Activated CD8-positive, alpha-beta memory T cell treated with anti-CD3 and anti-CD28 coated beads, Interleukin-2, amount 10 ng/mL, durations not matched to agents 7 days and 5 days (primary cell): ENCODE data around the gene BRD7. TPM values are rescaled to one million over a fixed set of nuclear protein-coding genes. Genes with fewer than 3 reads are reported as not detected.

Experiments
- ATAC-seq: fragments of 150-1000 bp; cut with Tn5 transposase; one replicate; pipeline ENCODE4 v1.10.0; 2021; ENCODE audit warnings: moderate library complexity
- CTCF ChIA-PET: fragments of 350-600 bp; sonication (Branson Sonifier 250); formaldehyde crosslinking; loops from one replicate; lab custom pipeline; 2021; ENCODE audit warnings: antibody characterized with exemption; lab: Charles Lee
- DNase-seq: peaks from one replicate; pipeline ENCODE4 v3.0.0-alpha.2; 2020
- H3K27ac Mint-ChIP-seq: one replicate; pipeline ENCODE4 v1.8.0; 2021; ENCODE audit warnings: mild to moderate bottlenecking, mixed read lengths
- H3K27me3 Mint-ChIP-seq: one replicate; pipeline ENCODE4 v1.8.0; 2021; ENCODE audit warnings: mixed read lengths
- H3K36me3 Mint-ChIP-seq: one replicate; pipeline ENCODE4 v1.8.0; 2021; ENCODE audit warnings: mild to moderate bottlenecking, mixed read lengths
- H3K4me1 Mint-ChIP-seq: one replicate; pipeline ENCODE4 v1.8.0; 2021; ENCODE audit warnings: mixed read lengths
- H3K4me3 Mint-ChIP-seq: one replicate; pipeline ENCODE4 v1.8.0; 2021; ENCODE audit warnings: mild to moderate bottlenecking, moderate library complexity, mixed read lengths
- H3K9me3 Mint-ChIP-seq: one replicate; pipeline ENCODE4 v1.8.0; 2022; ENCODE audit warnings: low read depth, mixed read lengths
- total RNA-seq, 2 experiments: library from RNA; stranded (reverse); gene quantifications; one replicate each; pipeline ENCODE4 v1.2.3, GENCODE V29; 2021

The BRD7 gene
- total RNA-seq, 2 experiments from 2014 or later, result 85.0 to 102 TPM

GRCh38 chr16:50280932-50281331 is 87.9 kb downstream of the BRD7 start:
- Mint-ChIP-seq H3K4me1 (peaks cover 92% of the 10 kb centered on the region), H3K27ac (no peak overlapping the region), H3K4me3 (no peak overlapping the region), H3K36me3 (peaks cover 51% of the 10 kb centered on the region), H3K27me3 (no peaks in the 10 kb centered on the region), H3K9me3 (no peaks in the 10 kb centered on the region)
- ATAC-seq, result no peak
- DNase-seq, result no peak
- CTCF ChIA-PET, result interaction anchor here (1.2 to 4.4 kb wide), 5 partner anchors 8 to 70 kb away, joined by 4 to 18 read pairs (median 11); partner anchors contain the start of gene ADCY7

- DNase-seq (no peak), ATAC-seq (no peak)
- H3K4me1 Mint-ChIP-seq, result peaks cover 98% of the 10 kb centered on the region
- H3K4me3 Mint-ChIP-seq, result no peak overlapping the region
- H3K36me3 Mint-ChIP-seq, result peaks cover 42% of the 10 kb centered on the region
- CTCF ChIA-PET, result interaction anchor here (0.7 to 4.4 kb wide), 8 partner anchors 13 to 527 kb away, joined by 3 to 18 read pairs (median 3); partner anchors contain the start of gene ADCY7
- H3K27ac Mint-ChIP-seq, result no peak overlapping the region
- no peaks in the 10 kb centered on the region for H3K27me3 Mint-ChIP-seq
- no peaks in the 10 kb centered on the region for H3K9me3 Mint-ChIP-seq
Observed at GRCh38 chr16:50279504-50279865, 89.3 kb downstream of the BRD7 start.

- no peak for DNase-seq
- peaks cover 40% of the 10 kb centered on the region for H3K36me3 Mint-ChIP-seq
- H3K4me1 Mint-ChIP-seq, result peaks cover 95% of the 10 kb centered on the region
Observed at GRCh38 chr16:50278251-50278650, 90.5 kb downstream of the BRD7 start.

GRCh38 chr16:50276801-50277555 is 91.8 kb downstream of the BRD7 start:
- ATAC-seq (no peak), DNase-seq (no peak)
- Mint-ChIP-seq H3K9me3 (no peaks in the 10 kb centered on the region), H3K36me3 (peaks cover 41% of the 10 kb centered on the region), H3K4me3 (peak overlapping the region; percentile 49), H3K27me3 (no peaks in the 10 kb centered on the region), H3K27ac (peak overlapping the region; percentile 73), H3K4me1 (peaks cover 95% of the 10 kb centered on the region)
- CTCF ChIA-PET, result interaction anchor here (0.7 to 4.4 kb wide), 3 partner anchors 11 to 252 kb away, joined by 3 to 18 read pairs (median 7); partner anchors contain the start of genes ADCY7, CNEP1R1 and TENT4B

More at GRCh38 chr16:50278251-50278650, 90.5 kb downstream of the BRD7 start:
- H3K9me3 Mint-ChIP-seq, result no peaks in the 10 kb centered on the region
- CTCF ChIA-PET, result interaction anchor here (0.8 to 4.4 kb wide), 9 partner anchors 10 to 528 kb away, joined by 3 to 18 read pairs (median 5); partner anchors contain the start of genes ADCY7 and CNEP1R1
- H3K4me3 Mint-ChIP-seq, result peak overlapping the region; percentile 25
- H3K27ac Mint-ChIP-seq, result peak overlapping the region; percentile 73
- ATAC-seq, result no peak
- no peaks in the 10 kb centered on the region for H3K27me3 Mint-ChIP-seq

- Mint-ChIP-seq H3K27me3 (no peaks in the 10 kb centered on the region), H3K4me1 (peaks cover 95% of the 10 kb centered on the region), H3K36me3 (peaks cover 41% of the 10 kb centered on the region), H3K27ac (no peak overlapping the region), H3K9me3 (no peaks in the 10 kb centered on the region), H3K4me3 (no peak overlapping the region)
- CTCF ChIA-PET, result interaction anchor here (2.9 to 3.6 kb wide), 2 partner anchors 11 to 251 kb away, joined by 20 to 27 read pairs; partner anchors contain the start of genes ADCY7 and CNEP1R1
- ATAC-seq (no peak), DNase-seq (no peak)
Observed at GRCh38 chr16:50276326-50276640, 92.5 kb downstream of the BRD7 start.

- Mint-ChIP-seq H3K27ac (peak overlapping the region; percentile 98), H3K9me3 (no peaks in the 10 kb centered on the region), H3K4me1 (peaks cover 94% of the 10 kb centered on the region), H3K4me3 (peak overlapping the region; percentile 82), H3K36me3 (peaks cover 44% of the 10 kb centered on the region), H3K27me3 (no peaks in the 10 kb centered on the region)
- no peak for ATAC-seq
- no peak for DNase-seq
- CTCF ChIA-PET, result interaction anchor here (0.8 to 3.6 kb wide), 14 partner anchors 8 to 471 kb away, joined by 3 to 27 read pairs (median 6); partner anchors contain the start of genes ADCY7, CNEP1R1 and HEATR3
Observed at GRCh38 chr16:50275428-50276325, 93.1 kb downstream of the BRD7 start.

- CTCF ChIA-PET, result interaction anchor here (0.8 to 3.6 kb wide), 15 partner anchors 9 to 472 kb away, joined by 3 to 27 read pairs (median 5); partner anchors contain the start of genes ADCY7, CNEP1R1 and HEATR3
- Mint-ChIP-seq H3K36me3 (peaks cover 40% of the 10 kb centered on the region), H3K27ac (peak overlapping the region; percentile 98), H3K27me3 (no peaks in the 10 kb centered on the region), H3K9me3 (no peaks in the 10 kb centered on the region), H3K4me3 (peak overlapping the region; percentile 82), H3K4me1 (peaks cover 94% of the 10 kb centered on the region)
- ATAC-seq (no peak), DNase-seq (no peak)
Observed at GRCh38 chr16:50275098-50275415, 93.7 kb downstream of the BRD7 start.

GRCh38 chr16:50274326-50275097 is 94.3 kb downstream of the BRD7 start:
- peak overlapping the region; percentile 98 for H3K27ac Mint-ChIP-seq
- peaks cover 94% of the 10 kb centered on the region for H3K4me1 Mint-ChIP-seq
- H3K4me3 Mint-ChIP-seq, result peak overlapping the region; percentile 82
- H3K27me3 Mint-ChIP-seq, result no peaks in the 10 kb centered on the region
- ATAC-seq, result peak; percentile 65
- H3K9me3 Mint-ChIP-seq, result no peaks in the 10 kb centered on the region
- peak; percentile 80 for DNase-seq
- peaks cover 35% of the 10 kb centered on the region for H3K36me3 Mint-ChIP-seq
- CTCF ChIA-PET, result interaction anchor here (0.7 to 3.6 kb wide), 18 partner anchors 7 to 472 kb away, joined by 3 to 27 read pairs (median 5); partner anchors contain the start of genes ADCY7, CNEP1R1 and HEATR3

GRCh38 chr16:50273888-50274325 is 94.9 kb downstream of the BRD7 start:
- ATAC-seq (peak; percentile 48), DNase-seq (peak; percentile 74)
- Mint-ChIP-seq H3K4me1 (peaks cover 94% of the 10 kb centered on the region), H3K4me3 (peak overlapping the region; percentile 82), H3K27ac (peak overlapping the region; percentile 98), H3K27me3 (no peaks in the 10 kb centered on the region), H3K36me3 (peaks cover 35% of the 10 kb centered on the region), H3K9me3 (no peaks in the 10 kb centered on the region)
- CTCF ChIA-PET, result interaction anchor here (0.7 to 3.6 kb wide), 16 partner anchors 8 to 249 kb away, joined by 3 to 27 read pairs (median 6); partner anchors contain the start of genes ADCY7, CNEP1R1 and HEATR3

- H3K27me3 Mint-ChIP-seq, result no peaks in the 10 kb centered on the region
- peak overlapping the region; percentile 82 for H3K4me3 Mint-ChIP-seq
- no peak for ATAC-seq
- peaks cover 93% of the 10 kb centered on the region for H3K4me1 Mint-ChIP-seq
- H3K36me3 Mint-ChIP-seq, result peaks cover 32% of the 10 kb centered on the region
- CTCF ChIA-PET, result interaction anchor here (0.9 to 3.6 kb wide), 11 partner anchors 8 to 249 kb away, joined by 3 to 27 read pairs (median 14); partner anchors contain the start of genes ADCY7 and CNEP1R1
- H3K9me3 Mint-ChIP-seq, result no peaks in the 10 kb centered on the region
- no peak for DNase-seq
- peak overlapping the region; percentile 98 for H3K27ac Mint-ChIP-seq
Observed at GRCh38 chr16:50273382-50273690, 95.5 kb downstream of the BRD7 start.

GRCh38 chr16:50272687-50273381 is 96.0 kb downstream of the BRD7 start:
- Mint-ChIP-seq H3K36me3 (peaks cover 29% of the 10 kb centered on the region), H3K4me1 (peaks cover 90% of the 10 kb centered on the region), H3K9me3 (no peaks in the 10 kb centered on the region), H3K27me3 (no peaks in the 10 kb centered on the region), H3K4me3 (peak overlapping the region; percentile 82), H3K27ac (peak overlapping the region; percentile 98)
- CTCF ChIA-PET, result interaction anchor here (0.9 to 3.6 kb wide), 12 partner anchors 7 to 121 kb away, joined by 3 to 27 read pairs (median 6); partner anchors contain the start of gene ADCY7
- DNase-seq (no peak), ATAC-seq (no peak)
